Measurements from ENCODE around the gene CCT8. TPM values are rescaled to one million over a fixed set of nuclear protein-coding genes. Genes with fewer than 3 reads are reported as not detected.

Gene CCT8
- total RNA-seq, 1 experiment from 2014 or later, result 244 TPM

- peak; percentile 15 for ATAC-seq
- Histone ChIP-seq H3K4me3 (ENCODE audit: low read length) (peak overlapping the region; percentile 86), H3K4me2 (ENCODE audit: low read length) (peak overlapping the region; percentile 83), H3F3A (ENCODE audit: low read length, unreplicated experiment) (peaks cover 7% of the 10 kb centered on the region), H3K9me3 (ENCODE audit: low read length) (no peaks in the 10 kb centered on the region), H3K9me2 (replicated peaks; ENCODE audit: low read length) (0 out of 2 replicates have a peak, but pooled peaks cover 4% of the 10 kb centered on the region), H3K27me3 (ENCODE audit: low read length) (no peaks in the 10 kb centered on the region), H3K79me2 (ENCODE audit: low read length) (peaks cover 50% of the 10 kb centered on the region), H3K27ac (ENCODE audit: low read length) (peak overlapping the region; percentile 43), H4K20me1 (ENCODE audit: low read length) (peaks cover 33% of the 10 kb centered on the region), H3K4me1 (ENCODE audit: insufficient read depth, low read length) (peaks cover 47% of the 10 kb centered on the region), H2AFZ (ENCODE audit: low read length) (peak overlapping the region; percentile 81), H3K36me3 (ENCODE audit: low read depth, low read length) (peaks cover 19% of the 10 kb centered on the region), H3K9ac (ENCODE audit: low read length) (peak overlapping the region; percentile 97)
- DNase-seq, result no peak
- CTCF ChIA-PET, result interaction anchor here (0.7 kb wide), 1 partner anchor 1277 kb away, joined by 4 read pairs; no protein-coding TSS in a partner anchor
- BruUV-seq (replicated peaks), result TSS peak; percentile 71
- intact Hi-C loops (cut with micrococcal nuclease), result no loop called here
- POLR2A ChIA-PET (ENCODE audit: unreplicated experiment), result interaction anchor here (0.6 to 2.4 kb wide), 2 partner anchors 49 to 265 kb away, joined by 3 to 6 read pairs; partner anchors contain the start of gene USP16
- TF ChIP-seq, protein P1, sequence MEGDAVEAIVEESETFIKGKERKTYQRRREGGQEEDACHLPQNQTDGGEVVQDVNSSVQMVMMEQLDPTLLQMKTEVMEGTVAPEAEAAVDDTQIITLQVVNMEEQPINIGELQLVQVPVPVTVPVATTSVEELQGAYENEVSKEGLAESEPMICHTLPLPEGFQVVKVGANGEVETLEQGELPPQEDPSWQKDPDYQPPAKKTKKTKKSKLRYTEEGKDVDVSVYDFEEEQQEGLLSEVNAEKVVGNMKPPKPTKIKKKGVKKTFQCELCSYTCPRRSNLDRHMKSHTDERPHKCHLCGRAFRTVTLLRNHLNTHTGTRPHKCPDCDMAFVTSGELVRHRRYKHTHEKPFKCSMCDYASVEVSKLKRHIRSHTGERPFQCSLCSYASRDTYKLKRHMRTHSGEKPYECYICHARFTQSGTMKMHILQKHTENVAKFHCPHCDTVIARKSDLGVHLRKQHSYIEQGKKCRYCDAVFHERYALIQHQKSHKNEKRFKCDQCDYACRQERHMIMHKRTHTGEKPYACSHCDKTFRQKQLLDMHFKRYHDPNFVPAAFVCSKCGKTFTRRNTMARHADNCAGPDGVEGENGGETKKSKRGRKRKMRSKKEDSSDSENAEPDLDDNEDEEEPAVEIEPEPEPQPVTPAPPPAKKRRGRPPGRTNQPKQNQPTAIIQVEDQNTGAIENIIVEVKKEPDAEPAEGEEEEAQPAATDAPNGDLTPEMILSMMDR (conservative IDR thresholded peaks at IDR 0.05; ENCODE audit: low read depth, low read length), result no peak
- TF ChIP-seq EZH2 (IDR thresholded peaks at IDR 0.05; ENCODE audit: low read length, unreplicated experiment) (no peak), EZH2phosphoT487 (IDR thresholded peaks at IDR 0.05; ENCODE audit: borderline replicate concordance, low read length) (no peak)
Measured at GRCh38 chr21:29074007-29074376, 544 bp upstream of the CCT8 start.

GRCh38 chr21:29072873-29073221, 601 bp downstream of the CCT8 start:
- H4K20me1 ChIP-seq (ENCODE audit: low read length), result peaks cover 33% of the 10 kb centered on the region
- H3K27me3 ChIP-seq (ENCODE audit: low read length), result no peaks in the 10 kb centered on the region
- peaks cover 27% of the 10 kb centered on the region for H3K36me3 ChIP-seq (ENCODE audit: low read depth, low read length)
- peak overlapping the region; percentile 93 for H3K4me2 ChIP-seq (ENCODE audit: low read length)
- peak overlapping the region; percentile 97 for H3K9ac ChIP-seq (ENCODE audit: low read length)
- TF ChIP-seq EZH2phosphoT487 (IDR thresholded peaks at IDR 0.05; ENCODE audit: borderline replicate concordance, low read length), result no peak
- TF ChIP-seq EZH2 (IDR thresholded peaks at IDR 0.05; ENCODE audit: low read length, unreplicated experiment), result no peak
- TF ChIP-seq, protein P1 (conservative IDR thresholded peaks at IDR 0.05; ENCODE audit: low read depth, low read length), result no peak
- ATAC-seq (no peak), DNase-seq (peak; percentile 14)
- H3K4me3 ChIP-seq (ENCODE audit: low read length), result peak overlapping the region; percentile 86
- no peaks in the 10 kb centered on the region for H3K9me3 ChIP-seq (ENCODE audit: low read length)
- CTCF ChIA-PET, result no interaction called here
- POLR2A ChIA-PET (ENCODE audit: unreplicated experiment), result no interaction called here
- peak overlapping the region; percentile 60 for H3K27ac ChIP-seq (ENCODE audit: low read length)
- no TSS peak for BruUV-seq (replicated peaks)
- H3K9me2 ChIP-seq (replicated peaks; ENCODE audit: low read length), result no peaks in the 10 kb centered on the region
- H3K4me1 ChIP-seq (ENCODE audit: insufficient read depth, low read length), result peaks cover 42% of the 10 kb centered on the region
- intact Hi-C loops (cut with micrococcal nuclease), result loop anchor here (2.0 kb wide), 1 partner anchor 48 kb away; the partner anchor contains the start of gene USP16
- peaks cover 7% of the 10 kb centered on the region for H3F3A ChIP-seq (ENCODE audit: low read length, unreplicated experiment)
- peaks cover 59% of the 10 kb centered on the region for H3K79me2 ChIP-seq (ENCODE audit: low read length)
- H2AFZ ChIP-seq (ENCODE audit: low read length), result peak overlapping the region; percentile 65

GRCh38 chr21:29064850-29065481, 8.5 kb downstream of the CCT8 start:
- no peak for TF ChIP-seq EZH2 (IDR thresholded peaks at IDR 0.05; ENCODE audit: low read length, unreplicated experiment)
- TF ChIP-seq, protein P1 (conservative IDR thresholded peaks at IDR 0.05; ENCODE audit: low read depth, low read length), result no peak
- no peak for TF ChIP-seq EZH2phosphoT487 (IDR thresholded peaks at IDR 0.05; ENCODE audit: borderline replicate concordance, low read length)
- ATAC-seq (no peak), DNase-seq (no peak)
- Histone ChIP-seq H3K4me2 (ENCODE audit: low read length) (no peak overlapping the region), H3F3A (ENCODE audit: low read length, unreplicated experiment) (peaks cover 12% of the 10 kb centered on the region), H3K9me2 (replicated peaks; ENCODE audit: low read length) (no peaks in the 10 kb centered on the region), H3K9me3 (ENCODE audit: low read length) (no peaks in the 10 kb centered on the region), H2AFZ (ENCODE audit: low read length) (no peak overlapping the region), H3K36me3 (ENCODE audit: low read depth, low read length) (peaks cover 88% of the 10 kb centered on the region), H3K79me2 (ENCODE audit: low read length) (peaks cover 32% of the 10 kb centered on the region), H3K27me3 (ENCODE audit: low read length) (no peaks in the 10 kb centered on the region), H3K9ac (ENCODE audit: low read length) (no peak overlapping the region), H3K4me1 (ENCODE audit: insufficient read depth, low read length) (no peaks in the 10 kb centered on the region), H3K4me3 (ENCODE audit: low read length) (no peak overlapping the region), H4K20me1 (ENCODE audit: low read length) (peaks cover 4% of the 10 kb centered on the region; the same call in 1 of the 2 replicates), H3K27ac (ENCODE audit: low read length) (no peak overlapping the region)
- no TSS peak for BruUV-seq (replicated peaks)
- intact Hi-C loops (cut with micrococcal nuclease), result no loop called here
- CTCF ChIA-PET, result no interaction called here
- POLR2A ChIA-PET (ENCODE audit: unreplicated experiment), result no interaction called here
